NT2/D1 (cell line): ENCODE data around the gene SRCAP.

ENCODE experiments used
- SUZ12 ChIP-seq: IDR thresholded peaks from 2 replicates; pipeline ENCODE4 v1.6.1; 2011; ENCODE audit not compliant: insufficient read length, insufficient read depth; ENCODE audit errors: extremely low read depth
- YY1 ChIP-seq: IDR thresholded peaks from 2 replicates; pipeline ENCODE4 v1.6.1; 2011; ENCODE audit not compliant: insufficient read length, insufficient read depth
- ZNF274 ChIP-seq: IDR thresholded peaks from 2 replicates; pipeline ENCODE4 v1.6.1; 2011; ENCODE audit warnings: mild to moderate bottlenecking, low read depth, low read length

- TF ChIP-seq YY1 (no peak), SUZ12 (no peak), ZNF274 (no peak)
These were observed 1.5 kb downstream of the SRCAP start for GRCh38 chr16:30700491-30700890.
